Fibroblast of lung (primary cell): ENCODE results near the gene AFG3L2. TPM values are rescaled to one million over a fixed set of nuclear protein-coding genes. Genes with fewer than 3 reads are reported as not detected.

Experiments used
- DNase-seq, 2 donors: peaks; one replicate each; pipeline versions ENCODE4 v3.0.0 to v3.0.0-alpha.2; 2010; ENCODE audit warnings: low read depth in 2 of 2
- H2AFZ ChIP-seq: 2 replicates; pipeline ENCODE4 v1.5.1; 2012; ENCODE audit warnings: low read length, control low read depth, inconsistent platforms
- H3K27ac ChIP-seq: 2 replicates; pipeline ENCODE4 v1.5.1; 2011; ENCODE audit warnings: low read length, control low read depth; ENCODE audit not compliant: insufficient read depth
- H3K27me3 ChIP-seq: 2 replicates; pipeline ENCODE4 v1.5.1; 2011; ENCODE audit warnings: mild to moderate bottlenecking, low read length; ENCODE audit not compliant: control insufficient read depth, insufficient read depth
- H3K36me3 ChIP-seq: 2 replicates; pipeline ENCODE4 v1.5.1; 2011; ENCODE audit warnings: low read length; ENCODE audit not compliant: control insufficient read depth, insufficient read depth
- H3K4me1 ChIP-seq: 2 replicates; pipeline ENCODE4 v1.5.1; 2011; ENCODE audit warnings: low read length; ENCODE audit not compliant: control insufficient read depth, insufficient read depth; ENCODE audit errors: extremely low read depth
- H3K4me2 ChIP-seq: 2 replicates; pipeline ENCODE4 v1.5.1; 2011; ENCODE audit warnings: low read length, control low read depth; ENCODE audit not compliant: insufficient read depth; ENCODE audit errors: extremely low read depth
- H3K4me3 ChIP-seq, 4 experiments: fragments of 200-600 bp in 1 of 4; sonication (generic) in 1 of 4; replicated peaks in 1 of 4; 2 replicates each; pipeline ENCODE4 v1.5.1; 2011 to 2016; ENCODE audit warnings: low read length in 4 of 4, low read depth in 3 of 4, mild to moderate bottlenecking in 3 of 4, control low read depth in 2 of 4, inconsistent platforms in 1 of 4, mixed read lengths in 1 of 4; ENCODE audit not compliant: insufficient read depth in 1 of 4; ENCODE audit errors: control extremely low read depth in 1 of 4
- H3K79me2 ChIP-seq: 2 replicates; pipeline ENCODE4 v1.5.1; 2012; ENCODE audit warnings: mild to moderate bottlenecking, low read length, inconsistent platforms; ENCODE audit not compliant: control insufficient read depth, insufficient read depth
- H3K9ac ChIP-seq: 2 replicates; pipeline ENCODE4 v1.5.1; 2011; ENCODE audit warnings: mild to moderate bottlenecking, low read length, control low read depth; ENCODE audit not compliant: insufficient read depth
- H3K9me3 ChIP-seq: 2 replicates; pipeline ENCODE4 v1.5.1; 2012; ENCODE audit warnings: low read depth, low read length; ENCODE audit not compliant: control insufficient read depth, insufficient read depth
- H4K20me1 ChIP-seq: 2 replicates; pipeline ENCODE4 v1.5.1; 2011; ENCODE audit warnings: low read length; ENCODE audit not compliant: control insufficient read depth, insufficient read depth; ENCODE audit errors: extremely low read depth
- CTCF ChIP-seq, 2 donors: IDR thresholded peaks in 1 of 2; conservative IDR thresholded peaks in 1 of 2; 1 replicate in 1 of 2; 2 replicates in 1 of 2; pipeline ENCODE4 v1.5.1; 2011 to 2012; ENCODE audit warnings: low read length in 2 of 2, control low read depth in 1 of 2, inconsistent platforms in 1 of 2, low read depth in 1 of 2, mild to moderate bottlenecking in 1 of 2
- EZH2 ChIP-seq: IDR thresholded peaks from 2 replicates; pipeline ENCODE4 v1.5.1; 2012; ENCODE audit warnings: low read length, control low read depth, mild to moderate bottlenecking; ENCODE audit errors: missing control alignments
- polyA plus RNA-seq, 2 donors: library from polyadenylated mRNA; depleted of rRNA in 1 of 2; stranded (reverse) in 1 of 2; unstranded in 1 of 2; fragments of >200 nt; gene quantifications; 2 replicates each; pipeline ENCODE4 v1.2.1, GENCODE V29; 2011 to 2012; ENCODE audit warnings: missing spikeins in 1 of 2
- total RNA-seq: library from RNA; depleted of rRNA; stranded (reverse); fragments of >200 nt; gene quantifications from 2 replicates; pipeline ENCODE4 v1.2.1, GENCODE V29; 2014

AFG3L2 gene
- total and polyA plus RNA-seq, 2 donors (not counting 1 experiment from before 2014, with no cell fraction given) = 38.3 to 41.0 TPM

GRCh38 chr18:12312976-12313375 is 64.1 kb downstream of the AFG3L2 start:
- Histone ChIP-seq H3K4me1 (peaks cover 14% of the 10 kb centered on the region), H3K4me2 (no peak overlapping the region), H3K4me3 (no peak overlapping the region), H3K27ac (no peak overlapping the region), H3K9me3 (no peaks in the 10 kb centered on the region), H3K79me2 (peaks cover 89% of the 10 kb centered on the region), H3K9ac (no peak overlapping the region), H3K27me3 (no peaks in the 10 kb centered on the region), H4K20me1 (peaks cover 5% of the 10 kb centered on the region), H3K36me3 (peaks cover 16% of the 10 kb centered on the region), H2AFZ (no peak overlapping the region)
- TF ChIP-seq EZH2 (no peak), CTCF (conservative IDR thresholded peaks at IDR 0.05 in 1 of 2, IDR thresholded peaks at IDR 0.05 in 1 of 2; ENCODE audit: low read depth in 1 of 2, low read length in 2 of 2) (no peak)
- no peak for DNase-seq

GRCh38 chr18:12310762-12311161 is 66.3 kb downstream of the AFG3L2 start:
- peak overlapping the region in 1 of 4 experiments; percentile 36 for H3K4me3 ChIP-seq
- no peak overlapping the region for H3K27ac ChIP-seq
- H4K20me1 ChIP-seq = peaks cover 3% of the 10 kb centered on the region
- H3K79me2 ChIP-seq = peaks cover 77% of the 10 kb centered on the region
- H2AFZ ChIP-seq = no peak overlapping the region
- DNase-seq = no peak
- no peaks in the 10 kb centered on the region for H3K9me3 ChIP-seq
- H3K27me3 ChIP-seq = no peaks in the 10 kb centered on the region
- peaks cover 12% of the 10 kb centered on the region for H3K4me1 ChIP-seq
- TF ChIP-seq EZH2 (no peak), CTCF (conservative IDR thresholded peaks at IDR 0.05 in 1 of 2, IDR thresholded peaks at IDR 0.05 in 1 of 2; ENCODE audit: low read depth in 1 of 2, low read length in 2 of 2) (no peak)
- H3K9ac ChIP-seq = no peak overlapping the region
- H3K4me2 ChIP-seq = peak overlapping the region; percentile 4
- H3K36me3 ChIP-seq = peaks cover 11% of the 10 kb centered on the region

DNA sequence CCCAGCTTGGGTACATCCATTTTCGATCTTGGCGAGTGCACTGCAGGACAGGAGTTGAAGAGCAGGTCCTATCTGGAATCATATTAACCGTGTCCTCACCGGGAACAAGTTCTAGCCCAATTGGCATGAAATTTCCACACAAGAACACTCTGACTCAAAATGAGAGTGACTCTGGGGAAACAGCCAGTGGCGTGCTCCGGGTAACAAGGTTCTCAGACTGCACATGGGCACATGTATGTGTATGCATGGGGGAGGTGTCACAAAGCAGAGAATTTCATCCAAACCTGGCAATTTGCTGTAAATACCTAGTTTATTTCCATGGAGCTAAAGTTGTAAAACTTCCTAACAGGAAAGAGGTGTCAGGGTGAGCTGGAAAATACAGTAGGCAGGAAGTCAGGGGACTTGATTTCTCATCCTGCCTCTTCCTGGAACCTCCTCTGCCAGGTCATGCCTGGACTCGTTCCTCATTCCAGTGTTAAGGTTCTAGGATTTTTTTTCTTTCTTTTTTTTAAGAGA is 67.3 kb downstream of the AFG3L2 start:
- Histone ChIP-seq H3K79me2 (peaks cover 67% of the 10 kb centered on the region), H3K9me3 (no peaks in the 10 kb centered on the region), H2AFZ (no peak overlapping the region), H3K36me3 (peaks cover 11% of the 10 kb centered on the region), H3K27me3 (no peaks in the 10 kb centered on the region), H4K20me1 (no peaks in the 10 kb centered on the region), H3K4me2 (peak overlapping the region; percentile 87), H3K4me3 (peak overlapping the region; percentile 79 to 84 (median 82)), H3K27ac (peak overlapping the region; percentile 94), H3K4me1 (peaks cover 9% of the 10 kb centered on the region), H3K9ac (peak overlapping the region; percentile 99)
- TF ChIP-seq EZH2 = no peak
- DNase-seq = no peak
